GM19023 (cell line): Measurements from ENCODE around the gene EMX2.
"Not testable (repeated sequence)": the region's sequence is repeated elsewhere in the genome, so short reads cannot be mapped to it uniquely, and the experiment has no call there.

Experiments
- ATAC-seq: cut with Tn5 transposase; IDR thresholded peaks from one replicate; pipeline ENCODE4 v1.9.1; 2021; ENCODE audit warnings: mild to moderate bottlenecking, moderate library complexity; ENCODE audit not compliant: unreplicated experiment

EMX2 gene

GRCh38 chr10:117554241-117554814 is 11.8 kb downstream of the EMX2 start:
- ATAC-seq: no peak

- no peak for ATAC-seq
These were observed 12.5 kb downstream of the EMX2 start for GRCh38 chr10:117555017-117555416.

GRCh38 chr10:117555863-117556262 is 13.3 kb downstream of the EMX2 start:
- no peak for ATAC-seq

GRCh38 chr10:117556356-117556755 is 13.8 kb downstream of the EMX2 start:
- ATAC-seq: no peak

- ATAC-seq: no peak
These were observed 17.2 kb downstream of the EMX2 start for GRCh38 chr10:117559712-117560111.

- ATAC-seq: no peak
These were observed 18.4 kb downstream of the EMX2 start for GRCh38 chr10:117560942-117561341.

GRCh38 chr10:117562220-117562619 is 19.7 kb downstream of the EMX2 start:
- ATAC-seq: no peak

GRCh38 chr10:117562896-117563737 is 20.6 kb downstream of the EMX2 start:
- no peak for ATAC-seq

- no peak for ATAC-seq
These were observed 21.2 kb downstream of the EMX2 start for GRCh38 chr10:117563780-117564179.

GRCh38 chr10:117565068-117565467 is 22.5 kb downstream of the EMX2 start:
- no peak for ATAC-seq

- ATAC-seq: no peak
These were observed 25.8 kb downstream of the EMX2 start for GRCh38 chr10:117568334-117568733.

GRCh38 chr10:117569610-117570390 is 27.3 kb downstream of the EMX2 start:
- ATAC-seq: no peak

GRCh38 chr10:117570880-117571279 is 28.3 kb downstream of the EMX2 start:
- no peak for ATAC-seq

- no peak for ATAC-seq
These were observed 32.1 kb downstream of the EMX2 start for GRCh38 chr10:117574498-117575146.

- no peak for ATAC-seq
These were observed 35.9 kb downstream of the EMX2 start for GRCh38 chr10:117578490-117578889.

- ATAC-seq: no peak
These were observed 36.5 kb downstream of the EMX2 start for GRCh38 chr10:117578999-117579590.

- no peak for ATAC-seq
These were observed 39.4 kb downstream of the EMX2 start for GRCh38 chr10:117581961-117582360.

GRCh38 chr10:117584831-117585230 is 42.3 kb downstream of the EMX2 start:
- ATAC-seq: not testable (repeated sequence)

GRCh38 chr10:117587036-117587435 is 44.5 kb downstream of the EMX2 start:
- ATAC-seq: no peak

GRCh38 chr10:117590101-117590875 is 47.7 kb downstream of the EMX2 start:
- ATAC-seq: no peak
